H9 (cell line): ENCODE results near the gene ASMTL. TPM values are rescaled to one million over a fixed set of nuclear protein-coding genes. Genes with fewer than 3 reads are reported as not detected.
A peak's percentile ranks its signal among the peaks of the same experiment; 100 is the strongest.
"Not testable (repeated sequence)": the region's sequence is repeated elsewhere in the genome, so short reads cannot be mapped to it uniquely, and the experiment has no call there.

Source experiments
- DNase-seq: peaks from one replicate; pipeline ENCODE4 v3.0.0-alpha.2; 2017
- H2AFZ ChIP-seq: one replicate; pipeline ENCODE4 v1.6.1; 2013; ENCODE audit warnings: mild to moderate bottlenecking, low read length, control low read depth, moderate library complexity
- H2AK5ac ChIP-seq: 2 replicates; pipeline ENCODE4 v1.6.1; 2013; ENCODE audit warnings: low read length, control low read depth, mixed read lengths; ENCODE audit not compliant: insufficient read length
- H2BK120ac ChIP-seq: one replicate; pipeline ENCODE4 v1.6.1; 2013; ENCODE audit warnings: low read depth, mild to moderate bottlenecking, low read length, control low read depth, inconsistent platforms; ENCODE audit not compliant: poor library complexity, severe bottlenecking
- H2BK12ac ChIP-seq: 2 replicates; pipeline ENCODE4 v1.6.1; 2013; ENCODE audit warnings: low read length, control low read depth, mixed read lengths, low read depth; ENCODE audit not compliant: insufficient read length
- H2BK15ac ChIP-seq: 2 replicates; pipeline ENCODE4 v1.6.1; 2013; ENCODE audit warnings: low read depth, low read length, control low read depth
- H2BK20ac ChIP-seq: one replicate; pipeline ENCODE4 v1.6.1; 2013; ENCODE audit warnings: low read depth, mild to moderate bottlenecking, low read length, control low read depth, inconsistent platforms; ENCODE audit not compliant: poor library complexity, severe bottlenecking
- H2BK5ac ChIP-seq: 2 replicates; pipeline ENCODE4 v1.6.1; 2013; ENCODE audit warnings: low read length, control low read depth, mixed read lengths; ENCODE audit not compliant: insufficient read length
- H3K14ac ChIP-seq: 2 replicates; pipeline ENCODE4 v1.6.1; 2013; ENCODE audit warnings: low read length, control low read depth; ENCODE audit not compliant: insufficient read depth
- H3K18ac ChIP-seq: 2 replicates; pipeline ENCODE4 v1.6.1; 2013; ENCODE audit warnings: low read depth, mild to moderate bottlenecking, mixed read lengths, low read length, control low read depth; ENCODE audit not compliant: insufficient read length
- H3K23ac ChIP-seq: 2 replicates; pipeline ENCODE4 v1.6.1; 2013; ENCODE audit warnings: low read length, control low read depth, mixed read lengths, low read depth; ENCODE audit not compliant: insufficient read length
- H3K23me2 ChIP-seq: 2 replicates; pipeline ENCODE4 v1.6.1; 2013; ENCODE audit warnings: low read depth, mild to moderate bottlenecking, mixed read lengths, low read length, control low read depth; ENCODE audit not compliant: insufficient read length, poor library complexity, severe bottlenecking
- H3K27ac ChIP-seq: 2 replicates; pipeline ENCODE4 v1.5.1; 2013; ENCODE audit warnings: low read length, control low read depth, mixed read lengths, low read depth; ENCODE audit not compliant: insufficient read length
- H3K27me3 ChIP-seq: 2 replicates; pipeline ENCODE4 v1.6.1; 2013; ENCODE audit warnings: low read length, control low read depth, inconsistent platforms; ENCODE audit not compliant: insufficient read depth
- H3K4ac ChIP-seq: 2 replicates; pipeline ENCODE4 v1.6.1; 2013; ENCODE audit warnings: low read depth, mild to moderate bottlenecking, control low read depth, inconsistent platforms, low read length, moderate library complexity
- H3K4me1 ChIP-seq: 2 replicates; pipeline ENCODE4 v1.6.1; 2013; ENCODE audit warnings: low read length, control low read depth, inconsistent platforms; ENCODE audit not compliant: insufficient read depth
- H3K4me2 ChIP-seq: 2 replicates; pipeline ENCODE4 v1.6.1; 2013; ENCODE audit warnings: low read length, control low read depth, mixed read lengths; ENCODE audit not compliant: insufficient read length, insufficient read depth
- H3K56ac ChIP-seq: 2 replicates; pipeline ENCODE4 v1.6.1; 2013; ENCODE audit warnings: low read depth, mild to moderate bottlenecking, mixed read lengths, low read length, control low read depth; ENCODE audit not compliant: insufficient read length
- H3K79me1 ChIP-seq: 2 replicates; pipeline ENCODE4 v1.6.1; 2013; ENCODE audit warnings: low read depth, mild to moderate bottlenecking, moderate library complexity, low read length, control low read depth, inconsistent platforms; ENCODE audit not compliant: insufficient read depth, poor library complexity, severe bottlenecking
- H3K79me2 ChIP-seq: 2 replicates; pipeline ENCODE4 v1.6.1; 2013; ENCODE audit warnings: low read length, control low read depth, inconsistent platforms; ENCODE audit not compliant: insufficient read depth
- H3K9ac ChIP-seq: 2 replicates; pipeline ENCODE4 v1.6.1; 2013; ENCODE audit warnings: low read length, control low read depth, mixed read lengths; ENCODE audit not compliant: insufficient read length; ENCODE audit errors: extremely low read depth
- H3K9me3 ChIP-seq: one replicate; pipeline ENCODE4 v1.6.1; 2013; ENCODE audit warnings: low read depth, low read length, inconsistent platforms; ENCODE audit not compliant: control insufficient read depth
- H3T11ph ChIP-seq: one replicate; pipeline ENCODE4 v1.6.1; 2013; ENCODE audit warnings: mild to moderate bottlenecking, low read length, control low read depth, inconsistent platforms
- H4K20me1 ChIP-seq: one replicate; pipeline ENCODE4 v1.6.1; 2013; ENCODE audit not compliant: control insufficient read depth, insufficient read length, insufficient read depth
- H4K5ac ChIP-seq: 2 replicates; pipeline ENCODE4 v1.6.1; 2013; ENCODE audit warnings: low read depth, mild to moderate bottlenecking, mixed read lengths, low read length, control low read depth; ENCODE audit not compliant: insufficient read length
- H4K8ac ChIP-seq: replicated peaks from 2 replicates; pipeline ENCODE4 v1.6.1; 2013; ENCODE audit warnings: low read length, control low read depth, mixed read lengths, low read depth; ENCODE audit not compliant: insufficient read length
- H4K91ac ChIP-seq: 2 replicates; pipeline ENCODE4 v1.6.1; 2013; ENCODE audit warnings: low read depth, mild to moderate bottlenecking, moderate library complexity, mixed read lengths, low read length, control low read depth; ENCODE audit not compliant: insufficient read length
- H3K27ac Mint-ChIP-seq, 3 experiments: 2 replicates in 2 of 3; 3 replicates in 1 of 3; pipeline ENCODE4 v1.8.0; 2020 to 2021; ENCODE audit warnings: mixed read lengths in 3 of 3, mild to moderate bottlenecking in 1 of 3, moderate library complexity in 1 of 3
- H3K27me3 Mint-ChIP-seq: 2 replicates; pipeline ENCODE4 v1.8.0; 2021; ENCODE audit warnings: low read depth, mild to moderate bottlenecking, moderate library complexity, mixed read lengths
- H3K36me3 Mint-ChIP-seq, 3 experiments: 2 replicates in 2 of 3; 3 replicates in 1 of 3; pipeline ENCODE4 v1.8.0; 2020 to 2021; ENCODE audit warnings: low read depth in 3 of 3, mixed read lengths in 3 of 3; ENCODE audit not compliant: insufficient read depth in 1 of 3
- H3K4me1 Mint-ChIP-seq, 2 experiments: 2 replicates each; pipeline ENCODE4 v1.8.0; 2020; ENCODE audit warnings: mixed read lengths in 2 of 2
- H3K4me3 Mint-ChIP-seq, 2 experiments: 2 replicates in 1 of 2; 3 replicates in 1 of 2; pipeline ENCODE4 v1.8.0; 2020 to 2021; ENCODE audit warnings: mild to moderate bottlenecking in 2 of 2, mixed read lengths in 2 of 2, moderate library complexity in 1 of 2
- H3K9me3 Mint-ChIP-seq, 2 experiments: 2 replicates in 1 of 2; 3 replicates in 1 of 2; pipeline ENCODE4 v1.8.0; 2020; ENCODE audit warnings: mild to moderate bottlenecking in 2 of 2, mixed read lengths in 2 of 2, moderate library complexity in 1 of 2
- WGBS: extraction: QIAGEN DNeasy Blood & Tissue Kit; methylation state at CpG from one replicate; pipeline ENCODE4 v1.1.7; 2013; ENCODE audit warnings: missing lambda C conversion rate, low lambda C conversion rate, mixed read lengths; ENCODE audit not compliant: insufficient read length; ENCODE audit errors: extremely low coverage; 5-methylcytosine and 5-hydroxymethylcytosine counted together
- total RNA-seq: library from RNA; stranded (reverse); gene quantifications from 2 replicates; pipeline ENCODE4 v1.2.1, GENCODE V29; 2021

The ASMTL gene
- total RNA-seq, 1 experiment from 2014 or later, result 59.8 TPM

DNA sequence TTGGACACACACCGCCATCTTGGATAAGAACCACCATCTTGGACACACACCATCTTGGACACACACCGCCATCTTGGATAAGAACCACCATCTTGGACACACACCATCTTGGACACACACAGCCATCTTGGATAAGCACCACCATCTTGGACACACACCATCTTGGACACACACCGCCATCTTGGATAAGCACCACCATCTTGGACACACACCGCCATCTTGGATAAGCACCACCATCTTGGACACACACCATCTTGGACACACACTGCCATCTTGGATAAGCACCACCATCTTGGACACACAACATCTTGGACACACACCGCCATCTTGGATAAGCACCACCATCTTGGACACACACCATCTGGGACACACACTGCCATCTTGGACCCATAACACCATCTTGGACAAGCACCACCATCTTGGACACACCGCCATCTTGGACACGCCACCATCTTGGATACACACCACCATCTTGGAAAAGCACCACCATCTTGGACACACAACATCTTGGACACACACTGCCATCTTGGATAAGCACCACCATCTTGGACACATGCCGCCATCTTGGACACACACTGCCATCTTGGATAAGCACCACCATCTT lies 4.6 kb downstream of the ASMTL start:
- H3K9me3 Mint-ChIP-seq, result peaks cover 51 to 53% of the 10 kb centered on the region in 2 experiments
- peak overlapping the region; percentile 44 for H3K56ac ChIP-seq
- not testable (repeated sequence) for H3K4me2 ChIP-seq, H3K23ac ChIP-seq, H4K8ac ChIP-seq, H3K27ac Mint-ChIP-seq, H4K20me1 ChIP-seq, H3K4ac ChIP-seq, H3K14ac ChIP-seq, H2BK15ac ChIP-seq, H3K23me2 ChIP-seq, H4K5ac ChIP-seq, H3K4me1 Mint-ChIP-seq, H3K18ac ChIP-seq, H3K9ac ChIP-seq, H2BK5ac ChIP-seq, H2AFZ ChIP-seq, H2BK20ac ChIP-seq, H3K27ac ChIP-seq, H3K27me3 ChIP-seq, H2BK120ac ChIP-seq, H2BK12ac ChIP-seq, H2AK5ac ChIP-seq, H3K4me3 Mint-ChIP-seq, H3T11ph ChIP-seq, H3K27me3 Mint-ChIP-seq, H4K91ac ChIP-seq, H3K4me1 ChIP-seq
- peaks cover 11% of the 10 kb centered on the region for H3K79me1 ChIP-seq
- H3K9me3 ChIP-seq, result peaks cover 13% of the 10 kb centered on the region
- no CpG with 5 or more reads among the region's 8 CpGs for WGBS
- DNase-seq, result peak; percentile 15
- peaks cover 32% of the 10 kb centered on the region; the same call in 1 of the 2 replicates for H3K79me2 ChIP-seq
- H3K36me3 Mint-ChIP-seq, result peaks cover 65 to 72% (median 67%) of the 10 kb centered on the region in 3 experiments

DNA sequence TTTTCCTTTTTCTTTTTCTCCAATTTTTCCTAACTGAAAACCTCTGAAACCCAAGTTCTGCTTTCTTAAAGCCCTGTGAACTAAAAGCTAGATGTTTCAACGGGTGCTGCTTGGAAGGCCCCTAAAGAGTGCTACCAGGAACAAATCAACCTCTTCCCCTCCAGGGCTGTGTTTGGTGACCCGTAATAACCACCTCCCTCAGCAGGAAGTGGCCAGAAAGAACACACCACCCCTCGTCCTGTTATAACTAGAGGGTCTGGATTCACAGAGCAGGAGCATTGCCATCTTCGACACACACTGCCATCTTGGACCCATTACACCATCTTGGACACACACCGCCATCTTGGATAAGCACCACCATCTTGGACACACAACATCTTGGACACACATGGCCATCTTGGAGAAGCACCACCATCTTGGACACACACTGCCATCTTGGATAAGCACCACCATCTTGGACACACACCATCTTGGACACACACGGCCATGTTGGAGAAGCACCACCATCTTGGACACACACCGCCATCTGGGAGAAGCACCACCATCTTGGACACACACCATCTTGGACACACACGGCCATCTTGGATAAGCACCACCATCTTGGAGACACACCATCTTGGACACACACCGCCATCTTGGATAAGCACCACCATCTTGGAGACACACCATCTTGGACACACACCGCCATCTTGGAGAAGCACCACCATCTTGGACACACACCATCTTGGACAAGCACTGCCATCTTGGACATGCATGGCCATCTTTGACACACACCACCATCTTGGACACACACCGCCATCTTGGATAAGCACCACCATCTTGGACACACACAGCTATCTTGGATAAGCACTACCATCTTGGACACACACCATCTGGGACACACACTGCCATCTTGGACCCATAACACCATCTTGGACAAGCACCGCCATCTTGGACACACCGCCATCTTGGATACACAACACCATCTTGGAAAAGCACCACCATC lies 5.4 kb downstream of the ASMTL start:
- not testable (repeated sequence) for H2BK120ac ChIP-seq, H3K23ac ChIP-seq, H2AFZ ChIP-seq, H4K5ac ChIP-seq, H3K4me2 ChIP-seq, H3K4ac ChIP-seq, H4K8ac ChIP-seq, H3K56ac ChIP-seq, H2BK12ac ChIP-seq, H3K4me1 Mint-ChIP-seq, H2BK5ac ChIP-seq, H2BK15ac ChIP-seq, H2AK5ac ChIP-seq, H3T11ph ChIP-seq, H3K27me3 Mint-ChIP-seq, H3K27ac ChIP-seq, H3K18ac ChIP-seq, H3K4me1 ChIP-seq, H3K23me2 ChIP-seq, H3K27ac Mint-ChIP-seq, H3K14ac ChIP-seq, H2BK20ac ChIP-seq, H4K91ac ChIP-seq, H3K4me3 Mint-ChIP-seq, H3K27me3 ChIP-seq, H4K20me1 ChIP-seq, H3K9ac ChIP-seq
- Histone ChIP-seq H3K79me2 (peaks cover 34% of the 10 kb centered on the region; the same call in 1 of the 2 replicates), H3K9me3 (peaks cover 13% of the 10 kb centered on the region), H3K79me1 (peaks cover 11% of the 10 kb centered on the region)
- Mint-ChIP-seq H3K9me3 (peaks cover 51 to 53% of the 10 kb centered on the region in 2 experiments), H3K36me3 (peaks cover 69 to 79% (median 74%) of the 10 kb centered on the region in 3 experiments)
- DNase-seq, result peak; percentile 19
- whole genome bisulfite sequencing, result no CpG with 5 or more reads among the region's 13 CpGs
